Tibial nerve (tissue), 4 donors: Measurements from ENCODE around the gene FIBCD1.

ENCODE experiments used
- EP300 ChIP-seq, 2 donors: sonication (generic); formaldehyde crosslinking; IDR thresholded peaks; one replicate each; pipeline ENCODE4 v1.6.1; 2017; ENCODE audit warnings: antibody characterized with exemption in 2 of 2, mild to moderate bottlenecking in 1 of 2
- POLR2A ChIP-seq, 2 donors: fragments of 450-650 bp; IDR thresholded peaks; one replicate each; pipeline ENCODE4 v1.6.1; 2017; ENCODE audit warnings: antibody characterized with exemption in 2 of 2, mild to moderate bottlenecking in 2 of 2, moderate library complexity in 2 of 2
- TF ChIP-seq, protein P1 (sequence below), 5 experiments: fragments of 200-600 bp in 3 of 5; fragments of 450-650 bp in 2 of 5; sonication (generic) in 3 of 5; IDR thresholded peaks; one replicate each; pipeline ENCODE4 v1.5.1; 2016 to 2019; ENCODE audit warnings: antibody characterized with exemption in 5 of 5, mild to moderate bottlenecking in 3 of 5, moderate library complexity in 2 of 5

DNA sequence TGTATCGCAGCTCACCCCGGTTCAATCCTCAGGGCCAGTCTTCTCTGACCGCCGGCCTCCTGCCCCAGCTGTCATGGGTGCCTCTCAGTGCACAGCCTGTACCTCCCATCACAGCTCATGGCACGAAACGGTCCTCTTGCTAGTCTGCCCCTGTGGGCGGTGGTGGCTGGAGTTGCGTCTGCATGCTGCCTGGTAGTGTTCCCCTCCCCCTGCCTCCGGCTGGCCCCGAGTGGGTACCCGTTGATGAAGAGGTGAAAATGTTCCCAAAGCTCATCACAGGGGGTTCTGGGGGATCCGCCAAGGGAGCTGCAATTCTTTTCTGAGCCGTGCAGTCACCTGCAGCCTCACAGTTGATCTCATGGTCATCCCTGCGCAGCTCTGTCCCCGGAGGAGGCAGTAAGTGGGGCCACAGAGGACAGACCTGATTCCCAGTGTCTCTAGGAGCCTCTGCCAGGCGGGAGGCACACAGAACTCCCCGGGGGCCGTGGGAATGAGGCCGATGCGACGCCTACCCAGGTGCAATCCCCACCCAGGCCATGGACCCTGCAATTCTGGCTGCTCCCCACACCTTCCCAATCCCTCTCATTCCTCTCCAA lies 34.7 kb upstream of the FIBCD1 start:
- TF ChIP-seq POLR2A (IDR thresholded peaks at IDR 0.05) = no peak
- TF ChIP-seq, protein P1, sequence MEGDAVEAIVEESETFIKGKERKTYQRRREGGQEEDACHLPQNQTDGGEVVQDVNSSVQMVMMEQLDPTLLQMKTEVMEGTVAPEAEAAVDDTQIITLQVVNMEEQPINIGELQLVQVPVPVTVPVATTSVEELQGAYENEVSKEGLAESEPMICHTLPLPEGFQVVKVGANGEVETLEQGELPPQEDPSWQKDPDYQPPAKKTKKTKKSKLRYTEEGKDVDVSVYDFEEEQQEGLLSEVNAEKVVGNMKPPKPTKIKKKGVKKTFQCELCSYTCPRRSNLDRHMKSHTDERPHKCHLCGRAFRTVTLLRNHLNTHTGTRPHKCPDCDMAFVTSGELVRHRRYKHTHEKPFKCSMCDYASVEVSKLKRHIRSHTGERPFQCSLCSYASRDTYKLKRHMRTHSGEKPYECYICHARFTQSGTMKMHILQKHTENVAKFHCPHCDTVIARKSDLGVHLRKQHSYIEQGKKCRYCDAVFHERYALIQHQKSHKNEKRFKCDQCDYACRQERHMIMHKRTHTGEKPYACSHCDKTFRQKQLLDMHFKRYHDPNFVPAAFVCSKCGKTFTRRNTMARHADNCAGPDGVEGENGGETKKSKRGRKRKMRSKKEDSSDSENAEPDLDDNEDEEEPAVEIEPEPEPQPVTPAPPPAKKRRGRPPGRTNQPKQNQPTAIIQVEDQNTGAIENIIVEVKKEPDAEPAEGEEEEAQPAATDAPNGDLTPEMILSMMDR (IDR thresholded peaks at IDR 0.05) = no peak
- no peak for TF ChIP-seq EP300 (IDR thresholded peaks at IDR 0.05)
